GM23338 (cell line): ENCODE data around the gene RET. TPM values are rescaled to one million over a fixed set of nuclear protein-coding genes. Genes with fewer than 3 reads are reported as not detected.

Experiments used
- ATAC-seq: fragments of 200-7000 bp; cut with Tn5 transposase; 3 replicates; pipeline ENCODE4 v1.9.1; 2020
- DNase-seq: peaks from one replicate; pipeline ENCODE4 v3.0.0-alpha.2; 2015; ENCODE audit warnings: low spot score
- H2AFZ ChIP-seq: fragments of 200-600 bp; sonication (generic); 2 replicates; pipeline ENCODE4 v1.8.0; 2016; ENCODE audit warnings: antibody characterized with exemption, mild to moderate bottlenecking, moderate library complexity
- H3F3A ChIP-seq: fragments of 200-600 bp; sonication (generic); replicated peaks from 2 replicates; pipeline ENCODE4 v1.8.0; 2017; ENCODE audit warnings: antibody characterized with exemption, mixed run types, low read depth
- H3K27ac ChIP-seq: fragments of 200-600 bp; sonication (generic); 2 replicates; pipeline ENCODE4 v1.6.1; 2016; ENCODE audit warnings: low read depth
- H3K27me3 ChIP-seq: fragments of 200-600 bp; sonication (generic); 2 replicates; pipeline ENCODE4 v1.8.0; 2016; ENCODE audit warnings: mild to moderate bottlenecking, mixed run types, moderate library complexity; ENCODE audit not compliant: insufficient read depth
- H3K36me3 ChIP-seq: fragments of 200-600 bp; sonication (generic); 2 replicates; pipeline ENCODE4 v1.8.0; 2016; ENCODE audit warnings: mild to moderate bottlenecking; ENCODE audit not compliant: insufficient read depth
- H3K4me1 ChIP-seq: fragments of 200-600 bp; sonication (generic); 2 replicates; pipeline ENCODE4 v1.8.0; 2016; ENCODE audit warnings: mild to moderate bottlenecking, moderate library complexity; ENCODE audit not compliant: insufficient read depth
- H3K4me2 ChIP-seq: fragments of 200-600 bp; sonication (generic); 2 replicates; pipeline ENCODE4 v1.7.1; 2017; ENCODE audit warnings: mixed run types
- H3K4me3 ChIP-seq: fragments of 200-600 bp; sonication (generic); 2 replicates; pipeline ENCODE4 v1.6.1; 2016; ENCODE audit warnings: mixed run types
- H3K79me2 ChIP-seq: fragments of 200-600 bp; sonication (generic); replicated peaks from 2 replicates; pipeline ENCODE4 v1.8.0; 2017; ENCODE audit warnings: mild to moderate bottlenecking; ENCODE audit not compliant: insufficient read depth
- H3K9me2 ChIP-seq: fragments of 200-600 bp; sonication (generic); 2 replicates; pipeline ENCODE4 v1.8.0; 2017; ENCODE audit not compliant: insufficient read depth
- H4K20me1 ChIP-seq: fragments of 200-600 bp; sonication (generic); replicated peaks from 2 replicates; pipeline ENCODE4 v1.8.0; 2017; ENCODE audit warnings: mild to moderate bottlenecking; ENCODE audit not compliant: insufficient read depth
- H3K27ac Mint-ChIP-seq: 2 replicates; pipeline ENCODE4 v1.8.0; 2020; ENCODE audit warnings: inconsistent platforms, mild to moderate bottlenecking, moderate library complexity, mixed read lengths
- H3K27me3 Mint-ChIP-seq: 3 replicates; pipeline ENCODE4 v1.8.0; 2022; ENCODE audit warnings: low read depth, mild to moderate bottlenecking, moderate library complexity, mixed read lengths, inconsistent platforms; ENCODE audit not compliant: insufficient read depth, poor library complexity
- H3K36me3 Mint-ChIP-seq: 3 replicates; pipeline ENCODE4 v1.8.0; 2021; ENCODE audit warnings: low read depth, mild to moderate bottlenecking, inconsistent platforms, moderate library complexity, mixed read lengths
- H3K4me1 Mint-ChIP-seq: 3 replicates; pipeline ENCODE4 v1.8.0; 2020; ENCODE audit warnings: mild to moderate bottlenecking, inconsistent platforms, mixed read lengths
- H3K4me3 Mint-ChIP-seq: 3 replicates; pipeline ENCODE4 v1.8.0; 2021; ENCODE audit warnings: moderate library complexity, mild to moderate bottlenecking, inconsistent platforms, mixed read lengths
- H3K9me3 Mint-ChIP-seq: 3 replicates; pipeline ENCODE4 v1.8.0; 2020; ENCODE audit warnings: moderate library complexity, mild to moderate bottlenecking, inconsistent platforms, mixed read lengths
- CTCF ChIP-seq, 2 experiments: fragments of 200-600 bp in 1 of 2; sonication (generic) in 1 of 2; conservative IDR thresholded peaks; 2 replicates each; pipeline versions ENCODE4 v1.5.1 to v1.6.1; 2016 to 2017; ENCODE audit warnings: antibody characterized with exemption in 2 of 2, low read depth in 2 of 2, mild to moderate bottlenecking in 2 of 2, moderate library complexity in 1 of 2
- ETS1 ChIP-seq: IDR thresholded peaks from 2 replicates; pipeline ENCODE4 v1.6.1; 2016; ENCODE audit warnings: antibody characterized with exemption
- ZNF114 ChIP-seq: fragments of 250-450 bp; sonication (Bioruptor Pico); IDR thresholded peaks from 2 replicates; pipeline ENCODE4 v1.5.0; 2020; ENCODE audit warnings: mild to moderate bottlenecking, moderate library complexity
- ZNF331 ChIP-seq: fragments of 250-450 bp; sonication (Bioruptor Pico); IDR thresholded peaks from 2 replicates; pipeline ENCODE4 v1.5.0; 2020; ENCODE audit warnings: low read depth, mild to moderate bottlenecking, moderate library complexity
- ZNF462 ChIP-seq: fragments of 250-450 bp; sonication (Bioruptor Pico); IDR thresholded peaks from 2 replicates; pipeline ENCODE4 v1.5.0; 2020; ENCODE audit warnings: mild to moderate bottlenecking, moderate library complexity
- polyA plus RNA-seq: library from polyadenylated mRNA; unstranded; fragments of >200 nt; fragmentation: Nextera tagmentation; extraction: Ambion mirVana; gene quantifications from 2 replicates; pipeline ENCODE4 v1.2.1, GENCODE V29; 2016
- total RNA-seq: library from RNA; depleted of rRNA; stranded (reverse); fragments of >200 nt; shearing (Covaris generic); gene quantifications from 2 replicates; pipeline ENCODE4 v1.2.3, GENCODE V29; 2014

RET gene
- total and polyA plus RNA-seq, 2 experiments from 2014 or later = 5.5 to 9.8 TPM

GRCh38 chr10:43116596-43116995 is 39.7 kb downstream of the RET start (continued):
- TF ChIP-seq ZNF462 (CRISPR knock-in tag) = no peak
- no peak for TF ChIP-seq CTCF (conservative IDR thresholded peaks at IDR 0.05; ENCODE audit: low read depth in 2 of 2)
- TF ChIP-seq ZNF331 (CRISPR knock-in tag) = no peak

- ATAC-seq (no peak), DNase-seq (no peak)
- no peak overlapping the region for H3K4me3 Mint-ChIP-seq
- no peaks in the 10 kb centered on the region for H3K4me1 ChIP-seq
- no peaks in the 10 kb centered on the region; the same call in 2 of the 3 replicates for H3K36me3 Mint-ChIP-seq
- no peaks in the 10 kb centered on the region for H3K79me2 ChIP-seq
- no peak overlapping the region for H3K27ac ChIP-seq
- no peaks in the 10 kb centered on the region for H3K27me3 ChIP-seq
- no peaks in the 10 kb centered on the region for H3K4me1 Mint-ChIP-seq
- H2AFZ ChIP-seq = no peak overlapping the region
- no peaks in the 10 kb centered on the region for H4K20me1 ChIP-seq
- no peak overlapping the region for H3K4me3 ChIP-seq
- no peaks in the 10 kb centered on the region for H3K9me3 Mint-ChIP-seq
- H3K27ac Mint-ChIP-seq = no peak overlapping the region
- H3K4me2 ChIP-seq = no peak overlapping the region
- no peaks in the 10 kb centered on the region for H3F3A ChIP-seq
- no peaks in the 10 kb centered on the region for H3K36me3 ChIP-seq
- H3K27me3 Mint-ChIP-seq = peaks cover 3% of the 10 kb centered on the region
- H3K9me2 ChIP-seq = no peaks in the 10 kb centered on the region
- TF ChIP-seq ETS1 (no peak), ZNF462 (CRISPR knock-in tag) (no peak), ZNF114 (CRISPR knock-in tag) (no peak)
These were observed 40.3 kb downstream of the RET start for GRCh38 chr10:43117031-43117776.
